SHP77 treated with DMSO at 0.1 percent for 48 hours (cell line): Measurements from ENCODE around the gene IMMP2L.
"Not testable (repeated sequence)": the region's sequence is repeated elsewhere in the genome, so short reads cannot be mapped to it uniquely, and the experiment has no call there.

Experiments
- DNase-seq: peaks from one replicate; lab custom pipeline; 2025; lab: John Stamatoyannopoulos, UW

Gene IMMP2L

GRCh38 chr7:110988348-110988747 is 573.9 kb downstream of the IMMP2L start:
- no peak for DNase-seq

- no peak for DNase-seq
Observed at GRCh38 chr7:110987127-110987693, 575.1 kb downstream of the IMMP2L start.

- no peak for DNase-seq
Observed at GRCh38 chr7:110983822-110984456, 578.4 kb downstream of the IMMP2L start.

GRCh38 chr7:110977127-110977737 is 585.1 kb downstream of the IMMP2L start:
- no peak for DNase-seq

GRCh38 chr7:110975486-110975885 is 586.8 kb downstream of the IMMP2L start:
- no peak for DNase-seq

GRCh38 chr7:110974441-110974840 is 587.9 kb downstream of the IMMP2L start:
- DNase-seq = no peak

- no peak for DNase-seq
Observed at GRCh38 chr7:110973196-110973990, 588.9 kb downstream of the IMMP2L start.

GRCh38 chr7:110964775-110965174 is 597.5 kb downstream of the IMMP2L start:
- no peak for DNase-seq

GRCh38 chr7:110962826-110963225 is 599.5 kb downstream of the IMMP2L start:
- DNase-seq = no peak

- DNase-seq = no peak
Observed at GRCh38 chr7:110962374-110962773, 599.9 kb downstream of the IMMP2L start.

- DNase-seq = no peak
Observed at GRCh38 chr7:110960811-110961210, 601.5 kb downstream of the IMMP2L start.

GRCh38 chr7:110948280-110948679 is 614.0 kb downstream of the IMMP2L start:
- no peak for DNase-seq

GRCh38 chr7:110947408-110947807 is 614.9 kb downstream of the IMMP2L start:
- DNase-seq = no peak

GRCh38 chr7:110944966-110945644 is 617.2 kb downstream of the IMMP2L start:
- no peak for DNase-seq

- no peak for DNase-seq
Observed at GRCh38 chr7:110944448-110944847, 617.8 kb downstream of the IMMP2L start.

GRCh38 chr7:110943701-110944345 is 618.5 kb downstream of the IMMP2L start:
- no peak for DNase-seq

- no peak for DNase-seq
Observed at GRCh38 chr7:110941385-110941784, 620.9 kb downstream of the IMMP2L start.

GRCh38 chr7:110940756-110941155 is 621.5 kb downstream of the IMMP2L start:
- no peak for DNase-seq

GRCh38 chr7:110938165-110938564 is 624.1 kb downstream of the IMMP2L start:
- DNase-seq = no peak

GRCh38 chr7:110936665-110937064 is 625.6 kb downstream of the IMMP2L start:
- DNase-seq = not testable (repeated sequence)

- no peak for DNase-seq
Observed at GRCh38 chr7:110929480-110930249, 632.6 kb downstream of the IMMP2L start.
